ENCODE data around the gene APP.

Gene APP

DNA sequence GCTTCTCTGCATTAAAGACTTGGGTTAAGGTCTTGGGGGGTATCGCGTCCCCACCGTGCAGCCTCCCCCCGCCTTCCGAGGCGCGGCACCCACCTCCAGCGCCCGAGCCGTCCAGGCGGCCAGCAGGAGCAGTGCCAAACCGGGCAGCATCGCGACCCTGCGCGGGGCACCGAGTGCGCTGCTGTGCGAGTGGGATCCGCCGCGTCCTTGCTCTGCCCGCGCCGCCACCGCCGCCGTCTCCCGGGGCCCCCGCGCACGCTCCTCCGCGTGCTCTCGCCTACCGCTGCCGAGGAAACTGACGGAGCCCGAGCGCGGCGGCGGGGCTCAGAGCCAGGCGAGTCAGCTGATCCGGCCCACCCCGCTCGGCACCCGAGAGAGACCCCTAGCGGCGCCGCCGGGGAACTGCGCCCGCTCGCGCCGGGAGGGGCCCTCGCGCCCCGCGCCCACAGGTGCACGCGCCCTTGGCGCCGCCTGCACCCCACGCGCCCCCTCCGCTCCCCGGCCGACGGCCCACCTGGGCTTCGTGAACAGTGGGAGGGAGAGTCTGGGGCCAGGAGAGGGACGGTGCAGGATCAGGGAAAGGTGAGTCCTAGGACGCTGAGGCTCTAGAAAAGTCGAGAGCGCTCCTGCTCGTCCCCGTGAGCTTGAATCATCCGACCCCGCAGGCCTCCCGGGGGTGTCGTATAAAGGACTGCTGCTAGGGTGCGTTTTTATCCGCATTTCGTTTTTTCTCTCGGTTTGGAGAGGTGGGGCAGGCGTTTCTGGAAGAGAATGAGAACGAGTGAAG is at the start of gene APP:
APP (minus strand) TSS at position 300 of the 787 bp plus-strand sequence; CDS start at position 150, 150 bp downstream.
- peak; percentile 79 for DNase-seq (ENCODE audit: low read depth)

DNA sequence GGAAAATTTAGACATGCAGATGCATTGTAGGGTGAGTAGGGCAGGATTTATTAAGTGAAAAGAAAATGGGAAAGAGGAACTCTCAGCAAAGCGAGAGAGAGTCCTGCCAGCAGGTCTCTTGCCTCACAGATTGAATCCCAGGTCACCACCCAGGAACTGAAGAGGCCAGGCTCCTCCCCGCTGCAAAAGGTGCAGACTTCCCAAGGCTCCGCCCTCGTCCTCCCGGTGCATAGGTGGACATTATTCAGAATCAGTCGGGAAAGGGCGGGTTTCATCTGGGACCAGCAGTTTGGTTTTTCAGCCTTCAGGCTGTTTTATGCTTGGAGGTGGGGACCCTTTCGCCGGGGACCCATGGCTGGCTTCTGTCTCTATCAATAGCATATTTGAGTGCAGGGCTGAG is 41.6 kb upstream of the APP start:
- no peak for DNase-seq (ENCODE audit: low read depth)

DNA sequence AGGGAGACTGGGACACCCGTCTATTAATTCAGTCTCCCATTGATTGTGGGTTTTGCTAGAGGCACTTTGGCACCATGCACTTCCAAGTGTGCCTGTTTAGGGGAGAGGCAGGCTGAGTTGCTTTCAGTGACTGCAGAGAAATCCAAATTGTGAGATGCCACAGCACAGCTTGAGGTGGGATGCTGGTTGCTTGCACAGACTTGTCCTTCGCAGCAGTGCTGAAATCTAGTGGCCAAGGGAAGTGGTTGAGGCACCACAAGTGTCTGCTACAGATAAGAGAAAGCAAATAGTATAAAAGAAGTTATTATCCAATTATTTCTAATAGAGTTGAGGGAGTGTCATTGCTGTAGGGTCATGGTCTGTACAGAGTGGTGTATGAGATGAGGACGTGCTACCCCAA is 40.0 kb upstream of the APP start:
- no peak for DNase-seq (ENCODE audit: low read depth)

DNA sequence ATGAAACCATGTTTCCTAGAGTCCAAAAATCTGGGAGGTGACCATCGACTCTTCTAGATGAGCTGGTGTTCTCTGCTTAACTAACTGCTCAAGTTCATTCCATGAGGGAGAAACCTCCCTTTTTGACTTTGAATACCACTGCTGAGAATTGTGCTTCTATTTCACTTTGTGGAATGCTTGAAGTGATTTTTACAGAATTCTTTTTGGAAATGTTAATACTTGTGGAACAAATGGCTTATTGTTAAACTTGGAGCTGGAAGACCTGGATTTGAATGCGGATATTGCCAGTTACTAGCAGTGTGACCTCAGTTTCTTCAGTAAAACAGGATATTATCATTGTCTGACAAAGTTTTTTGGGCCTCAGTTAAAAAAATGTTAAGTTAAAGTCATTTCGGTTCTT is 36.5 kb upstream of the APP start:
- DNase-seq (ENCODE audit: low read depth), result no peak

DNA sequence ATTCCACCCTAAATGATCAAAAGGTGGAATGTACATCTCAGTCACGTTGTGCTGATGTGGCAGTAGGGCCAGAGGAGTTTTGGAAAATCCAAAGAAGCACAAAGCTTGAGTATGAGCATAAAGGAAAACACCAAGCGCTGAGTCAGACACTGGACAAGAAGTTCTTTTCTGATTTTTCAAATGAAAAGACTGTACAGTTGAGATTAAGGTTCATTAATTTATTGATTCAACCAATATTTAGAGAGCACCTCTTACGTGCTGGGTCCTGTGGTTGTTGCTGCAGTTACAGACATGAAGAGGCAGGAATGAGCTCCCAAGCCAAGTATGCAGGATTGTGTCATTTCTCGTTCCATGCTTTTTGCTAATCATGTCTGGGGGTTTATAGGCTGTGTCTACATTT is 28.9 kb upstream of the APP start:
- no peak for DNase-seq (ENCODE audit: low read depth)

DNA sequence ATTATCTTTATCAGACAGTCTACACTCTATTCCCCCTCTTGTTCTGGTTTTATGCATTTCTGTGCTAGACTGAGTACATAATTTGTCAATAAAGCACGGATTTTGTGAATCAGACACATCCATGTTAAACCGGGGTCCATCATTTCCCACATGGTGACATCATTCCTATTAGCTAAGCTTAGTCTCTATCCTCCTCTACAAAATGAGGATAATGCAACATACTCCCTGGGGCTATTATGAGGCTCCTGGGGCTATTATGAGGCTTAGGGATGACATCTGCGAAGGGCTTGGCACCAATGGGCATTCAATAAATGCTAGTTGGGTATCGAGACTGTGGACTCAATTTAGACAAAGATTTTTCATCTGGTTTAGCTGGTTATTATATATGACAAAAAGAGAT is 25.1 kb upstream of the APP start:
- no peak for DNase-seq (ENCODE audit: low read depth)

DNA sequence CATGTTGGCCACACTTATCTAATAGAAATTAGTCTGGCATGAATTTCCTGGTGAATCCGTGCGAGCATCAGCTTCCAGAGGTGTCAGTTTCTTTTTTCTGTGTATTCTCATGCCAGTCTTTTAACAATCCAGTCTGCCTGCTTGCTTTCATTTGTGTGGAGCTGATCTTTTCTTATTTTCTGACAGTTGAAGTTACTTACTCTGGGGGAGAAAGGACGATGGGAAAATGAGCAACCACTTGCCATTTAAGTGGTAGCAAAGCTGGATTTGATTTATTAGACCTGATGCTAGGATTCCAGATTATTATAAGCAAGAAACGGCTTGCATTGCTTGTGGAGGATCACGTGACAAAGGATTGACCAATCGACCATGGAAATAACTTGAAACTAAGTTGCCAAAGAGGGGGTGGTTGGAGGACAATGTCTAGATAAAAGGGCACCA is 24.3 kb upstream of the APP start:
- no peak for DNase-seq (ENCODE audit: low read depth)

DNA sequence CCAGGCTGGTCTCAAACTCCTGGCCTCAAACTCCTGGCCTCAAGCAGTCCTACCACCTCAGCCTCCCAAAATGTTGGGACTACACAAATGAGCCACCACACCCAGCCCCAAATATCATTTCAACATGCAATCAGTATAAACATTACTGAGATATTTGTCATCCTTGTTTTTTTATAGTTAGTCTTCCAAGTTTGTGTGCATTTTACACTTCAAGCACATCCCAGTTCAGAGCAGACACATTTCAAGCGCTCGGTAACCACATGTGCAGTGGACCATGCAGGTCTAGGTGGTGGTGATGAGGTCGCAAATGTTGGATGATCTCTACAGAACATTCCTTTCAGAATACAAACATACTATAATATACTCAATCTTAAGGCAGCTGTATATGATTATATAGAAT is 23.8 kb upstream of the APP start:
- DNase-seq (ENCODE audit: low read depth), result no peak

DNA sequence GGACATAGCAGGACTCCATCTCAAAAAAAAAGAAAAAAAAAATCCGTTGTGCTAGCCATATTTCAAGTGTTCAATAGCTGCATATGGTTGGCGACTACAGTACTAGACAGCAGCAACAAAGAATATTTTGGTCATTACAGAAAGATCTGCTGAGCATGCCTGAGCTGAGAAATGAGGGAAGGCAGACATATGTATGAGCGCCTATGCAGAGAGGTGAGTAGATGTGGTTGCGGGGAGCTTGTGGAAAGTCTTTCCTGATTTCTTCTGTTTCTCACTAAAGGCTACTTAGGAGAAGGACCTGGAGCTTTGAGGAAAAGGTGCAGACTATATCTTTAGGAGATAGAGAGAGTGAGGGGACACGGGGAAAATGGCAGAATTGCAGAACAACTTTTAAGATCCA is 21.0 kb upstream of the APP start:
- no peak for DNase-seq (ENCODE audit: low read depth)

DNA sequence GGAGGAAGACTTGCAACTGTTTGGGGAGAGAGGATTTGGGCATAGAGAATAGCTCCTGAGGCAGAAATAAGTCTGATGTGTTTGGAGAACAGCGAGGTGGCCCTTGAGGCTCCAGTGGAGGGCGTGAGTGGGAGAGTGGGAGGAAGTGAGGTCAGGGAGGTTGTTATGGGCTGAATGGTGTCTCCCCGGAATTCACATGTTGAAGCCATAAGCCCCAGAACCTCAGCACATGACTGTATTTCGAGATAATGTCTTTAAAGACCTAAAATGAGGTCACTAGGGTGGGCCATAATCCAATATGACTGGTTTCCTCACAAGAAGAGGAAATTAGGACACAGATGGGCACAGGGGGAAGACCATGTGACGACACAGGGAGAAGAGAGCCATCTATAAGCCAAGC is 17.9 kb upstream of the APP start:
- DNase-seq (ENCODE audit: low read depth), result no peak

DNA sequence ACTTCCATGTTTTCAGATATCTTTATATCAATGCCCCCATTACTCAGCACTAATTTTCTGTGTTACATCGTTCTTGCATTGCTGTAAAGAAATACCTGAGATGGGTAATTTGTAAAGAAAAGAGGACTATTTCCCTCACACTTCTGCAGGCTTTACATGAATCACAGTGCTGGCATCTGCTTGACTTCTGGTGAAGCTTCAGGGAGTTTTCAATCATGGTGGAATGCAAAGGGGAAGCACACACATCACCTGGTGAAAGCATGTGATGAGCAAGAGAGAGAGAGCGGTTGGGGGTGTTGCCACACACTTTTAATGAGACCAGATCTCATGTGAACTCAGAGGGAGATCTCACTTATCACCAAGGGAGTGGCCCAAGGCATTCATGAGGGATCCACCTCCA is 14.9 kb upstream of the APP start:
- no peak for DNase-seq (ENCODE audit: low read depth)

DNA sequence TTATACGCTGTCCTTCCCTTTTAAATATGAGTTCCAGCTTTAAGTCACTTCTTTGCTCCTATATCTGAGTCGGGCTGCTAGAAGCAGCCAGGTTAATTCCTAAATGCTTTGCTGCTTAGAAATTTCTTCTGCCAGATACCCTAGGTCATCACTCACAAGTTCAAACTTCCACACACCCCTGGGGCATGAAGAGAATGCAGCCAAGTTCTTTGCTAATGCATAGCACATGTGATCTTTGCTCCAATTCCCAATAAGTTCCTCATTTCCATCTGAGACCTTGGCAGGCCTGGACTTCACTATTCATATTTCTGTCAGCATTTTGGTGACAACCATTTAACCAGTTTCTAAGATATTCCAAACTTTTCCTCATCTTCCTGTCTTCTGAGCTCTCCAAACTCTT is 14.5 kb upstream of the APP start:
- DNase-seq (ENCODE audit: low read depth), result no peak

DNA sequence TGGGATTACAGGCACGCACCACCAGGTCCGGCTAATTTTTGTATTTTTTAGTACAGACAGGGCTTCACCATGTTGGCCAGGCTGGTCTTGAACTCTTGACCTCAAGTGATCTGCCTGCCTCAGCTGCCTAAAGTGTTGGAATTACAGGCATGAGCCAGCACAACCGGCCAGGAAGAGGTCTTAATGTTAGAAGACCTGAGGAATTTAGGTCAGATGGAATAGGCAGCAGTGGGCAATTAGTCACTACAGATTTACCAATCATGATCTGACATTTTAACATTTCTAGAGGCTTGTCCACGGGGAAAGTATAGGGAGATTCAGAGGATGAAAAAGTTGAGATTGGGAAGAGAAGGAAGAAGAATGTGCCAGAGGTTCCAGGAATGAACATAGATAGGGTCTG is 8.9 kb upstream of the APP start:
- DNase-seq (ENCODE audit: low read depth), result no peak

DNA sequence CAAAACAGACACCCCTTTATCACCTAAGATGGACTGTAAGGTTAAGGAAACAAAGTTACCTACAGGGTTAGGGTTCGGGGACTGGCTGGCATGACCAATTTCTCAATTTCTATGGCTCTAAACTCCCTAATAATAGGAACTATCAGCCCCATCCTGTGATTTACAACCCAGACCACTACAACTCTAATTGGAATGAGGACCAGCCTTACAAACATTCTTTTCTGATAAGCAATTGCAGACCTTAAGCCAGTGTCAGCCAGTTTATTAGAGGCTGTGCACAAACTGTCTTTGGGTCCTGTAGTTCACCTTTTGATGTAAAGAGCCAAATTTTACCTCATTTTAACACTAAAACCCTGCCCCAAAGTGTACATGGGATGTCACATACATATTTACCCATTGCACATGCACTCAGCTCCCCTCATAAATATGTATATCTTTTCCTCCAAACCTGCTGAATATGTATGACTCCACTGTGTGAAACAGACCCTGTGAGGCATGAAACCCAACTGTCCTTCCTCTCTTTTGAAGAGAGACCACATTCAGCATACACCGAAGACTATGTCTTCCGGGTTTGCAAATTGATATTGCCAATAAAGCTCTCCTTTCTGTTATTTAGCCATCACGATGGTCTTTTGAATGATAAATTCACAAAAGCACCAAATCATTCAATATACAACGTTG is 7.3 kb upstream of the APP start:
- no peak for DNase-seq (ENCODE audit: low read depth)

DNA sequence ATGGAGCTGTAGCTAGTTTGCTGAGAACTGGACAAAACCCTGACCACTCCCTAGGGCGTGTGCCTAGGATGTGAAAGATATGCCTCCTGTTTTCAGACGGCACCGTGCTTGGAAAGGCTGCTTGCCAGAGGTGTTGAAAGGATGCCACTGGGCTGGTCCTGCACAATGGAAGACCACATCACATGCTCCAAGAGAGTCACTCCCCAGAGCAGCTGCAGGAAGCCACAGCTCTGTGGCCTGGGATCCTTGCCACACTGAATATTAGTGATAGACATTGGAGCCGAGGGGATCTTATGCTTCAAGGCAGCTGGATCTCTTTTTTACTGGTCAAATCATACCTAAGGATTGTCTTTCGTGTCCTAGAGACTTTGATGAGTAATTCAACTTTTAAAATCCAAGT is 6.6 kb upstream of the APP start:
- DNase-seq (ENCODE audit: low read depth), result no peak

DNA sequence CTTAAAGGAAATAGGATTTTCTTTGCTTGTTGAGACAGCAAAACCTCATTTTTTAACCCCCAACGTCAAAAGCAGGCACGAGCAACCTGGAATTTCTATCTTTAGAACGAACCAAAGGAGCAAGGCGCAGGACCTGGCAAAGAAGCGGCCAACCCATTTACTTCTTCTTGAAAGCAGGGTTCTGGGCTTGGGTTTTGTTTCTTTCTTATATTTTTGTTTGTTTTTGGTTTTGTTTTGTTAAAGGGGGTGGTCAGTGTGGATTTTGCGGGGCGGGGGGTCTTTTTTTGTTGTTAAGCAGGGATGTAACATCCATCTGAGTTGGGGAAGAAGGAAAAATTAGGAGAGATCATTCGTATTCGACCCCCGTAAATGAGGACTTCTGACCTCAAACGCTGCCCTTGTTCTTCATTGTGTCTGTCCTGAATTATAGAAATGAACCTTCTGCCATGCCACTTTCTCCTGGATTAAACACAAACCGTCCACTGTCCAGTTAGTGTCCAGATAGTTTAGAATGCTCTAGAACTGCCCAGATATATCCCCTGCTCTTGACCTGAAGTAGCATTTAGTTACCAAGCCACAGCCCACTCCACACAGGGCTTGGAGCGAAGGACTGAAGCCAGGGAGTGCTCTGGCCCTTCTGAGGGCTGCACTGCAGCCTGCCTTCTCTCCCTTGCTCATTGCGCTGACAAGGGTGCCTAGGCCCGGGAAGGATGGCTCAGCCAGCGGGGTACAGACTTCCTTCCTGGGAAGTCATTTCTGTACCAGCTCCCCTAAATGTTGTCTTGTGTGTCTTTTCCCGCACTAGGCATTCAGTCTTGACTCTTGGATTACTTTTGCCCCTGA is 909 bp upstream of the APP start:
- DNase-seq (ENCODE audit: low read depth), result no peak

DNA sequence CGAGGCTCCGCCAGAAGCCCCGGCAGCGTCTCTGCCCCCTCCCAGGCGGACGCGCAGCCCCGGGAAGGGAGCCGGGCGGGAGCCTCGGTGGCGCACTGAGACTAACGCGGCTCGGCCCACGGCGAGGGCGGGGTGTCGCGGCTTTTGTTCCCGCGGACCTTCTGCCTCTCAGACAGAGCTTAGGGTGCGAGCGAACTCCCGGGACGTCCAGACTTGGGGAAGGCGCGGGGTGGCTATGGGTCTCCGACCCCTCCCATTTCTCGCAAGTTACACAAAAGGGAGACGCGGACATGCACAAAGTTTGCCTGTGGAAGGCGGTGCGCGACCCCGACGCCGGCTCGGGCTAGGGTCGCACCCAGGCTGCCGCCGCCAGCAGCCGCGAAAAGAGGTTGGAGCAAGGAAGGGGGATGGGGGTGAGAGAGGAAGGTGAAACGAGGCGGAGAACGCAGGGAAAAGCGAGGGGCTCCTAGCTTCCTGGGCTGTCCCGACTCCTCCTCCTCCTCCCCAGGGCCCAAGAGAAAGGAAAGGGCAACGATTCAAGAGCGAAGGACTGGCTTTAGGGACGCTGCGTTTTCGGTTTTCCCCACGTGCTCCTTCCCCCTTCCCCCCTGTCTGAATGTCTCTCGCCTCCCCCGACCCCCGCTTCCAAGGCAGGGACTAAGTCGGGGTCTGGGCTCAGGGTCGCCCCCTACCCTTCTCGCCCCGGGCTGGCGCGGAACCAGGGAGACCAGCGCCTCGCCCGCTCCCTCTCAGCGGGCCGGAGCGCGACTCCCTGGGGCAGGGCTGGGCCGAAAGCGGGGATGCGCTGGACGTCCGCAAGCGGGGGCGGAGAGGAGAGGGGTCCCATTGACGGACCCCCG is 729 bp downstream of the APP start:
- peak; percentile 6 for DNase-seq (ENCODE audit: low read depth)

DNA sequence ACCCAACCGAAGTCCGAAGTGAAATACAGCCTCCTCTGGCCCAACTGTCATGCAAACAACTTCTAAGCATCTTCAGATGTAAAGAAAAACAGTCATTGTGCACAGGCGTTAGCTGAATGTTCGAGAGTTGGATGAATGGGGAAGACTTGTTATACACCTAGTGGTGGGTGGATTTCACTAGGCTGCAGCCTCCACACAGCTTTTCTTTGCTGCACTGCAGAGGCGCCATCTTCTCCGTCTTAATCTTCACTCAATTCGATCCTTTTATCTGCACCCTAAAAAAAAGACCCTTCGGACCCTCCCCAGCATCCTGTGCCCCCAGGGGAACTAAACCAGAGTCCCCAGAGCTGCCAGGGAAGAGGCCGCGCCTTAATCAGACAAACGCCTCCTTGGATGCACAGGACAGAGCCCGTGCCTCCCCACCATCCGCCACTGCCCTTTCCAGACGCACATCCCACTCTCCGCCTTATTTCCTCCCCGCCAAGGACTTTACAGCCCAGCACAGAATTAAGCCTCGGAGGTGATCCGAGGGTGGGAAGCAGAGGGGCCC is 1.4 kb downstream of the APP start:
- no peak for DNase-seq (ENCODE audit: low read depth)

DNA sequence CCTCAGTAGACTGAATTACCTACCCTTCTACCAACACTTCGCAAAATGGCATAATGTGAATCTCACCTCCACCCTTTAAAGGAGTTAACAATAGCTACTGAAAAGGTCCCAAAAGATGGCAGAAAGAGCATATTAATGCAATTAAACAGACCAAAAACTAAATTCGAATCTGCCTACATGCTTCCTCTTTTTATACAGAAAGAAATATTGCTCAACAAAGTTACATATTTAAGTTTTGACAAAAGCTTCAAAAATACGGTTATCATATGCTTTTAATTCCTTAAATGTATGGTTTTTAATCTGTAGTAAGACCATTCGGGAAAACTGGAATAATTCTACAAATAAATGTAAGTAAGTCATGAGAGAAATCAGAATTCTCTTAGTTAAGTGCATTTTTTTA is 2.2 kb downstream of the APP start:
- no peak for DNase-seq (ENCODE audit: low read depth)

DNA sequence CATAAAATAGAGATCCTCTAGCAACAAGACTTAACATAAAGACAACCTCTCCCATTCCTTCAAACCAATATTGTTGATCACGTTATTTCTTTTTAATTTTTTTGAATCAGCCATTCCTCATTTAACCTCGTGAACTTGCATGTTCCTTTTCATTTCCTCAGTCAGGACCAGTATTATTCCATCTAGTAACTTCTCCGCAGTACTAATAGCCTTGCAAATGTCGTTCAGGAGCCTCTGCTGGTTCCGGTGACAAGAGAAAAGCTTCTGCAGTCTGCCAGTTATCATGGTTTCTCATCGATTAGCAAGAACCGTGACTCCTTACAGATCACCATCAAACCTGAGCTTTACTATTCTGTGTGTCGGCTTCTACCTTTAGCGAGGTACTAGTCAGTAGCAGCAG is 3.0 kb downstream of the APP start:
- no peak for DNase-seq (ENCODE audit: low read depth)

DNA sequence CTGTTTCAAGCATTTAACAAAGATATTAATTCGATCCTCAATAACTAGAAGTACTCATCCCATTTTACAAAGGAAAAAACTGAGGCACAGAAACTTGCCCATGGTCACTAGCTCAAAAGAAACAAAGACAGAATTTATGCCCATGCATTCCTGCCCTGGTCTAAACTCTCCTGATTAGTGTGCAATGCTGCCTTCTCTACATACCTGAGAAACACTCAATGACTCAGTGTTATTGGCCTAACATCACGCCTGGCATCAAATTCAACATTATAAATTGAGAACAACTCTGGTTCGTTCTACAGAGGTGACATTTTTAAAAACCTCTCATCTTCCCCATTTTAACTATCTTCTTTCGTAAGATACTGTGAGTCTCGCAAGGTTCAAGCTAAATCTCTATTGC is 5.2 kb downstream of the APP start:
- no peak for DNase-seq (ENCODE audit: low read depth)

DNA sequence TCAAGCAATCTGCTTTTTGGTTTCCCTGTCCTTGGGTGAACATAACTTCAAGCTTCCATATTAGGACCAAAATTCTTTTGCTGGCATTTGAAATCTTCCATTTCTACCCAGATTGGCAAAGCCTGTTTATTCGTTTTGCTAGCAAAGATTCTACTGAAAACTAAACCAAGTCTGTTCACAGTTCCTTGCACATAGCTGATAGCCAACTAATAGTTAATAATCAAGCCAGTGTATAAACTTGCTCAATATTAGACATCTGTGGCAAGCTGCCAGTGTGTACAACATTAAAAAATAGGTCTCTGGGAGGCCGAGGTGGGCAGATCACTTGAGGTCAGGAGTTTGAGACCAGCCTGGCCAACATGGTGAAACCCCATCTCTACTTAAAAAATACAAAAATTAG is 6.3 kb downstream of the APP start:
- DNase-seq (ENCODE audit: low read depth), result no peak
